Heart left ventricle (tissue), 13 donors: Measurements from ENCODE around the gene VDAC2.

Experiments
- CTCF ChIP-seq, 12 donors: fragments of 200-600 bp; sonication (generic) in 4 of 12; IDR thresholded peaks; one replicate each; pipeline versions ENCODE4 v1.5.0 to v1.8.0; 2018 to 2022; ENCODE audit warnings: antibody characterized with exemption in 12 of 12, mild to moderate bottlenecking in 5 of 12
- POLR2A ChIP-seq, 2 donors: fragments of 450-650 bp; IDR thresholded peaks; one replicate each; pipeline ENCODE4 v1.6.1; 2017; ENCODE audit warnings: antibody characterized with exemption in 2 of 2, mild to moderate bottlenecking in 2 of 2, moderate library complexity in 2 of 2
- donor health status: ischemic (EF 13 %, LVEDD 7.1; RV severe dilation, severe dysfunction).
- donor health status: DM: no; HTN: yes; CAD: no.
- donor health status: DM: no; HTN: no; CAD: no.
- donor health status: ischemic (EF 25% LVEDD 6.9; RV normal size, moderate dysfunction).
- donor health status: ischemic (EF 25% LVEDD 5.7; RV mildly dilated, moderate dysfunction).
- donor health status: ischemic (EF 35%, LVEDD 5.7; RV mildly dilated, moderate dysfunction).
- donor health status: nonischemic (EF 11% LVEDD 7.7; RV severe dilation, severe dysfunction).
- donor health status: DM: yes; HTN: yes; CAD: no.
- donor health status: PGD.
- donor health status: ischemic (EF 29% LVEDD 5.4; RV normal size, mild dysfunction).
- donor health status: nonischemic (EF 23%, LVEDD 6.1; RV moderate dilation, normal function).

- TF ChIP-seq POLR2A (IDR thresholded peaks at IDR 0.05): no peak
- TF ChIP-seq CTCF (IDR thresholded peaks at IDR 0.05): no peak
Observed at GRCh38 chr10:75260990-75261389, 50.4 kb downstream of the VDAC2 start.
